GM18873 (cell line): Measurements from ENCODE around the gene LGALS12.
"Not testable (repeated sequence)": the region's sequence is repeated elsewhere in the genome, so short reads cannot be mapped to it uniquely, and the experiment has no call there.

ENCODE experiments used
- ATAC-seq: cut with Tn5 transposase; IDR thresholded peaks from one replicate; pipeline ENCODE4 v1.9.1; 2021; ENCODE audit warnings: mild to moderate bottlenecking, moderate library complexity, moderate number of reproducible peaks; ENCODE audit not compliant: unreplicated experiment, low FRiP score

LGALS12 gene

DNA sequence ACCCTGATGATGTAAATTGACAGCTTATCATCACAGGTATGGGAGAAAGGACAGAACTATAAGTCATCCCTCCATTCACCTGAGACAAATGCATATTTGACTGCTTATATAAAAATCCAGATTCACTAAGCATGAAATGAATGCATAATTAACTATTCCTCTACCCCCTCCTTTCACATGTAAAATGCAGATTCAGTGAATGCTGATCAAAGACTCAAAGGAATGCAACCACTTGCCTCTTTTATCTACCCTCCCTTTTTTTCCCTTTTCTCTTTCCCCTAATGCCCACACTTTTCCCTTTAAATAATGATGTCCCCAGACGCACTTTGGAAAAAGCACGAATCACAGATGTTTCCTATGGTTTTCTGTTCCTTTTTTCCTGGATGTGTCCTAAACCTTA, 26.2 kb downstream of the LGALS12 start:
- ATAC-seq: no peak

DNA sequence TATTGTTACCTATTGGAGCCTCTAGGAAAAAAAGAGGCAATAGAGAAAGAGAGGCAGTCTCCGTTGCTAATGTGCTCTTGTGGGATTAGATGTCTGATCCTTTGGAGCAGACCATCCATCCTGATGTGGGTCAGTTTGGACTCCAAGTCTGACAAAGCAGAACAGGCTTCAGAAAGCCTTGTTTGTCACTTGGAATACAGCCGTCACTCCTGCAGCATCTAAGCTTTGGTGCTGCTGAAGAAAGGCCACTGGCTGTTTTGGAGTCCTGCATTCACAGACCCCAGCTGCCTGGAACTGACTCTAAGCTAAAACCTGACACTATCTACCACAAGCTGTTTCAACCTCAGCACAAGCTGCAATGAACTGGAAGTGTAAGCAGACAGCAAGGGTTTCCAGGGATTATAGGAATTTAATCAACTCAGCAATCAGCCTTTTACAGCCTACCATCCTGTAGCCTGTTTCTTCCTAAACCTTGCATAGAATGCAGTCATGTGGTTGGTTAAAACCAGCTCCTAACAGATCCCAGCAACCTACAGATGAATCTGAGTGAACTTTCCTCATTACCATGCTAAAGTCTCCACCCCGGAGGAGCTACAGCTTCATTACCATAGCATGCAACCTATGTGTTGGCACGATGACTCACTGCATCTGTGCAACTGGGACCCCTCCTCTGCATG, 27.1 kb downstream of the LGALS12 start:
- no peak for ATAC-seq

DNA sequence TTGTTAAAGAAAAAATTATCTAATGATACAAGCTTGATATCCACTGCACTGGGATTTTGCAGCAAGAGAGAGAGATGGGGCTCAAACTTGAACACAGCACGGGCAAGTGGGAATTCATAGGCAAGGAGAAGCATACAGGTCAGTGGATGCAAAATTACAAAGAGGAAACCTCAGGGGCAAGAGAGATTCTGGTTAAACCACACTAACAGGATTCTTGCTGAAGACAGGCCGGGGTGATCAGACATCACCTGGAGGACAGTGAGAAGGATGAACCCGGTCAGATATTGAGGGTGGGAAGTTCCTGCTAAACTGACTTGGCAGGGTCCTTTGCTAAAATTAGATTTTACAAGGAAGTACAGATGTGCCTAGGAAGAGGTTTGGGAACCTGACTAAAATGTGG, 28.2 kb downstream of the LGALS12 start:
- no peak for ATAC-seq

DNA sequence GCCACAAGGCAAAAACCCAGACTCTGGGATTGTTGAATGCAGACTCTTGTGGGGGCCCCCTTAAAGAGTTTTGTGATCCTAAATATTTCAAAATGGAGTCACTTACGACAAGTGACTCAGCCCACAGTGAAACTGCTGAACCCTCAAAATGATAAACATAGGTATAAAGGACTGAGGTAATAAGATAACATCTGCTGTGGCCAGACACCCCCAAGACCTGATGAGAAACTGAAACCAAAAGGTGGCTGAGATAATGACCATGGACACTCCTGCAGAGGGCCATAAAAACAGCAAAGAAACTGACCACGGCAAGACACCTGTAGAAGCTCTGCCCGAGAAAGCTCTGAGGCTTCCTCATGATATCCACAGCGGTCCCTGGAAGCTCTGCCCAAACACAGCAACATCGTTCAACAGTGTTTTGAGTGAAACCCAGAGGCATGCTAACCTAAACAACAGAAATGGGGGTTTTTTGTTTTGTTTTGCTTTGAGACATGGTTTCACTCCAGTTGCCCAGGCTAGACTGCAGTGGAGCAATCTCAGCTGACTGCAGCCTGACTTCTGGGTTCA, 29.1 kb downstream of the LGALS12 start:
- ATAC-seq: no peak

DNA sequence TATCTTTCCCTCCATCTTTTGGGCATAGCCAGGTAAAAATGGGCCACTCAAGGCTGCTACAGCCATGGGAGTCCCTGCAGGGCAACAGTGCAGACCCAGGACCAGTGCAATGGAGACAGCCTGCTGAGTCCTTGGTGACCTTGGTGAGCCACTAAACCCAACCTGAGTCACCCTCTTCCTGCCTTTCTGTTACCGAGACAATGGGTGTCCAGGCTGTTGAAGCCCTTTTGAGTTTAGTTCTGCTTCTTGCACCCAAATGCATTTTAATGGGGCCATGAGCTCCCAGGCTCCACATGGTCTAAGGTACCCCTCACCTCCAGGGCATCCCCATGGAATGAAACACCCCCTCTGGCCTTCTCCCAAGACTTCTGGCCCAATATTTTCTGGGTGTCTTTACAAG, 29.9 kb downstream of the LGALS12 start:
- no peak for ATAC-seq

DNA sequence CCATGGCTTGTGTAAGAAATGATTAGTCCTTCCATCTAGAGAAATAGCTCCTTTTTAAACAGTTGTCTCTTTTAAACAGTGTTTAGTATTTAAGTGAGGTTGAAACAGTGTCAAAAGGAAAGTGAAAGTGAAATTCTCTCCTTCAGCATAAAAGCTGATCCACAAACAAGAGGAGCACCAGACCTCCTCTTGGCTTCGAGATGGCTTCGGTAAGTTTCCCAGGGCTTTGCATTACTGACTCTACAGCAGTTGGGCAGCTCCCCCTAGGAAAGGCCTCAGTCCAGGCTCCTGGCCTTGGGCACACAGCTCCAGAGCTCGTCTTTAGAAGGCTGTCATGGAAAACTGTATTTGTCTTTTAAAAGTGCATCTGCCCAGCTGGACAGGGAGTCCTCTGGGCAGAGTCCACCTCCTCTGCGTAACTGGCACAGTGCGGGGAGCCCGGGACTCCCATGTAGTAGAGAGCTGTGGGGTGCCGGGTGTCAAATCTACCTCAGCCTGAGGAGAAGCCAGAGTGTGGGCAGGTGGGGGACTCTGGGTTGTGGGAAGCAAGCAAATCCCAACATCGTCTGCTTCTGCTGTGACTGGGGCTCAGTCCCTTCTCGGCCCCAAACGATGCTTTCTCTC, 30.9 kb downstream of the LGALS12 start, which contains the start of gene PLAAT4:
PLAAT4 (plus strand) TSS at position 140 of the 624 bp plus-strand sequence; CDS start at position 201, 61 bp downstream.
- no peak for ATAC-seq

DNA sequence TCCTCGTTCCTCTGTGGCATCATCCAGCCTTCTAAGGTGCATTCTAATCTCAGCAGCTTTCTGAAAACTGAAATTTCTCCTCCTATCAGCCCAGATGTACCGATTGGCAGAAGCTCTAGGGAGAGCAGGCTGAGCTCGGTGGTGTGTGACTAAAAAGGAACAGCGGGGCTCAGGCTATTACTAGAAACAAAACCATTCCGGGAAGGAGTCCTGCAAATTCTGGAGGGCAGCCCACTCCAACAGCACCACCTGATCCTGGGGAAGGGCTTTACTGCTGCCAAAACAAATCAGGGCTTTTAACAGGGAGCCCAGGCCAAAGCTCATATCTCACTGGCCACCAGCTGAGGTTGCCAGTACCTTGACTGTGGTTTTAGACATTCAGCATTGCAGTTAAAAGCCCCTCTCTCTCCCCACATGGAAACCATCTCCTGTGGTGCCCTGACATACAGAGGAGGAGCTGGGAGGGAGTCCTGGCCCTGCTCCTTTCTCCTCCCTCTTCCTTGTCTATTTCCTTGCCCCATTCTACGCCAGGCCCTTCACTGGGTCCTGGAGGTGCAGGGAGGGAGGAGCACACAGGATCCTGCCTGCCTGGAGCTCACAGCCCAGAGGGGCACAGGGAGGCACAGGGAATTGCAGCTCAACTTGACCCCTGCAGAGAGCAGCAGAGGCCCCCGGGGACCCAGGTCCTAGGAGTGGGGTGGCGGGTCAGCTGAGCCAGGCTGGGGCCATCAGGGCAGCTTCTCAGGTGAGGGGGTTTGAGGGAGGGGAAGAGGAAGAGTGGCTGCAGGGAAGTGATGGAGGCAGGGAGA, 31.6 kb downstream of the LGALS12 start:
- ATAC-seq: no peak

DNA sequence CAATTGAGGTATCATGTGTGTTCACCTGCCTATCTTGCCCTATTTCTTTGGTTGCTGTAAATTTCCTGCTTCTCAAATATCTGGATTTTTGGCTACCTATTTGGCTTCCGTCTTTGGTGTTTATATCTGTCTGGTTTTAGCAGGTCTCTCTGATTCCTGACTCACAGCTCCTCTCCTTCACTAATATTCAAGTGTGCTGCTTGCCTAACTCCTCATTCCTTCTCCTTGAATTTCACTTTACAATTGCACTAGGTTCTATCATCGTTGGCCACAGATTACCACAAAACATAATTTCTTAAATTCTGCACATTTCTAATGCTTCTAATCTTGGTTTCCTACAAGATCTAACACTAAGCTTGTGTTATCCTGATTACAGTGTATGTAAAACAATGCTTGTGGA, 36.6 kb downstream of the LGALS12 start:
- ATAC-seq: not testable (repeated sequence)

DNA sequence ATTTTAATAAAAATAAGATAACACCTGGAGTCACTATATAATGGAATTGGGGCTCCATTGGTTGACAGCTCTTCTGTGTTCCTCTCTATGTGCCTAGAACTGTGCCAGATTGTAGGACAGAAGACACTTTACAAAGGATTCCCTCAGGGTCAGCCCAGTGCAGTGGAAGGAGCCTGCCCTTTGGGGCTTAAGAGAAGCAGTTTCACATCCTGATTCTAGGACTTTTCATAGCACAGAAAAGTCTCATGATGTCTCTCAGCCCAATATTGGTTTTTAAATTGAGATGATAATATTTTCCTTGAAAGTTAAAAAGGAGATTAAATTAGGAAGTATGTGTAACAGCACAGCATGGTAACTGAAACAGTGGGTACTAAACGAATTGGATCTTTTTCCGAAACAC, 37.8 kb downstream of the LGALS12 start:
- ATAC-seq: no peak

DNA sequence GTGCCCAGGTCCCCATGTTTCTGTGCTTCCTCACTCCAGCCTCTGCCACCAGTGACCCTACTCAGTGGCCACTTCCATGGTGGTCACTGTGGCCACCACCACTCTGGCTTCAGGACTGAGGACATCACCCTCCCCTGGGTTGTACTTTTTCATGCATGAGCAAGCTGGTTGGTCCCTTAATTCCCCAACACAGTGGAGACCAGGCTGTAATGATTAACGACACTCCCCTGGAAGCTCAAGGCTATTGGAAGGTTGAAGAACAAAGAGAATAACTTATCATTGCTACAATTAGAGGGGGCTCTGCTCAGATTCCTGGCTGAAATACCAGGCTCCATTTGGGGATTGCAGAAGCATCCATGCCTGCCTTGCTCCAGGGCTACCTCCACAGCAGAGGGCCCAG, 41.2 kb downstream of the LGALS12 start:
- ATAC-seq: no peak

DNA sequence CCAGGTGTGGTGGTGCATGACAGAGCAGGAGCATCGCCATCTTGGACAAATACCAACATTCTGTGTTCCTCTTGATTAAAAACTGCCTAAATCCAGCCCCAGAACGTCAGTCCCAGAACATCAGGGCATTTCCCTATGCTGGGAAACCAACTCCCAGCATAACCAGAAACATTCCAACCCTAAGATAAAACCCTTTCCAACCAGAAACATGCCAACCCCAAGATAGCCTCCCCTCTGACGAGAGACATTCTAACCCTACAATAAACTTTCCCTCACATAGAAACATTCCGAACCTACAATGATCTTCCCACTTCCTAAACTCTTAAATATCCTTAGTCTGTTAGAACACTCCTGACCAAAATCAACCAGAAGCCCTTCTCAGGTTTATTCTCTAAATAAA, 42.3 kb downstream of the LGALS12 start:
- ATAC-seq: no peak

DNA sequence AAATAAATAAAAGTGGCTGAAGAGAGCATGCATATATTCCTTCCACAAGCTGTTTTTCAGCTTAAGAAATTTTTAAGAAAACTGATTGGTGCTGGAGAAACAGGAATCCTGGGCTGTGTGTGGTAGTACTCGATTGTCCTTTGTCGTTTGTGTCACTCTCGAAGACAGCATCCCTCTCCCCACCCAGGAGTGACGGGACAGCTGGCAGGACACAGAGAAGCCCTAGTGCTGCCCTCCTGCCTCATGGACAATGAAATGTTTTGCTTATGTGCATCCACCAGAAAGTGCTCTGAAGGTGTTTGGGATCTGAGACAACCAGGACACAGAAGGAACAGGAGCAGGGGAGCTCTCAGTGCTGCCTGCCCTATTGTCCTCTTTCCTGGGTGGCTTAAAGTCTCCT, 43.5 kb downstream of the LGALS12 start:
- no peak for ATAC-seq

DNA sequence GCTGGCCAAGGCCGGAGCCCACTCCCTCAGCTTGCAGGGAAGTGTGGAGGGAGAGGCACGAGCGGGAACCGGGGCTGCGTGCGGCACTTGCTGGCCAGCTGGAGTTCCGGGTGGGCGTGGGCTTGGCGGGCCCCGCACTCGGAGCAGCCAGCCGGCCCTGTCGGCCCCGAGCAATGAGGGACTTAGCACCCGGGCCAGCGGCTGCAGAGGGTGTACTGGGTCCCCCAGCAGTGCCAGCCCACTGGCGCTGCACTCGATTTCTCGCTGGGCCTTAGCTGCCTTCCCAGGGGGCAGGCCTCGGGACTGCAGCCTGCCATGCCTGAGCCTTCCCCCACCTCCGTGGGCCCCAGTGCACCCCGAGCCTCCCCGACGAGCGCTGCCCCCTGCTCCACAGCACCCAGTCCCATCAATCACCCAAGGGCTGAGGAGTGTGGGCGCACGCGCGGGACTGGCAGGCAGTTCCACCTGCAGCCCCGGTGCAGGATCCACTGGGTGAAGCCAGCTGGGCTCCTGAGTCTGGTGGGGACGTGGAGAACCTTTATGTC, 44.3 kb downstream of the LGALS12 start:
- not testable (repeated sequence) for ATAC-seq

DNA sequence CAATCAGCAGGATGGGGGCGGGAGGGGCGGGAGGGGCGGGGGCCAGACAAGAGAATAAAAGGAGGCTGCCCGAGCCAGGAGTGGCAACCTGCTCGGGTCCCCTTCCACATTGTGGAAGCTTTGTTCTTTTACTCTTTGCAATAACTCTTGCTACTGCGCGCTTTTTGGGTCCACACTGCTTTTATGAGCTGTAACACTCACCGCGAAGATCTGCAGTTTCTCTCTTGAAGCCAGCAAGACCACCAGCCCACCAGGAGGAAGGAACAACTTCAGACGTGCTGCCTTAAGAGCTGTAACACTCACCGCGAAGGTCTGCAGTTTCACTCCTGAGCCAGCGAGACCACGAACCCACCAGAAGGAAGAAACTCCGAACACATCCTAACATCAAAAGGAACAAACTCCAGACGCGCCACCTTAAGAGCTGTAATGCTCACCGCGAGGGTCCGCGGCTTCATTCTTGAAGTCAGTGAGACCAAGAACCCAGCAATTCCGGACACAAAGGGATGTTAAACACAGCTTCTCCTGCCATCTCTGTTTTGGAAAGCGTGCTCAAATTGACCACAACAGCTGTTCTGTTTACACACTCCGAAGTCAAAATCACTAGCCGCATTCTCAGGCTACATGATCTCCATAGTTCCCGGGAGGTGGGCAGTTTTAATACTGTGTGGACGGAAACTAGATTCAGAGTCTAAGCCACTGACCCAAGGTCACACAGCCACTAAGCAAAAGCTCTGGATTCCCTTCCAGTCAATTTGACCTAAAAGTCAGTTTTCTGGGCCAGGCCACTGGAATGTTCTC, 45.4 kb downstream of the LGALS12 start:
- no peak for ATAC-seq

DNA sequence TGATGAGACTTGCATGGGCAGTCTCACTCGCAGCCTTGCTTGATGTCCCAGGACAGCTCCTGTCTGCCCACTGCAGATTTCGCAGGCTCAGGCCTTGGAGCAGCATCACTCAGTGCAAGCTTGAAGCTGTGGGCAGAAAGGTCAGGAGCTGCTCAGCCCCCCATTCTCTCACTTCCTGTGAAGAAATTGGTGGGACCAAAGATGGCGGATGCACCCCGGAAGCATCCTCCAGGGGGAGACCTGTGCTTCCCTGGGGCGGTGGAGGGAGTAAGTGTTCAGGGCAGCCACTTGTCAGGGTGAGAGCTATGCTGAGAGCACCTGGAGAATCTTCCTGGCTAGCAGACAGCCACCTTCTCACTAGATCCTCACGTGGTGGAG, 46.0 kb downstream of the LGALS12 start:
- ATAC-seq: no peak

DNA sequence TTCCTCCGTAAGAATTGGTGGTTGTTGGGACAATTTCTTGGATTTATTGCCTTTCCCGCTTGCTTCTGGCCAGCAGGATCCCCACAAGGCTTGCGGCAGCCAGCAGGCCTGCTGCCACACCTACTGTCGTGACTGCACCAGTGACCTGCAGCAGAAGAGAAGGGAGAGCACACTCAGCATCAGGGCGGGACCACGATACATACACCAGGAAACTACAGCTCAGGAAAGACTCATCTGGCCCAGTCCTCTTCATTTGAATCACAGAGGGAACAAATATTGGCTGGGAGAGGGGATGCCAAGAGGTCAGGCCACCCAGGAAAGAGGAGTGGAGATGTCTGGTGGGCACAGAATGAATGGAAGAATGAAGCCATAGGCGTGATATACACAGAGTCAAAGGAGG, 47.0 kb downstream of the LGALS12 start:
- ATAC-seq: no peak

DNA sequence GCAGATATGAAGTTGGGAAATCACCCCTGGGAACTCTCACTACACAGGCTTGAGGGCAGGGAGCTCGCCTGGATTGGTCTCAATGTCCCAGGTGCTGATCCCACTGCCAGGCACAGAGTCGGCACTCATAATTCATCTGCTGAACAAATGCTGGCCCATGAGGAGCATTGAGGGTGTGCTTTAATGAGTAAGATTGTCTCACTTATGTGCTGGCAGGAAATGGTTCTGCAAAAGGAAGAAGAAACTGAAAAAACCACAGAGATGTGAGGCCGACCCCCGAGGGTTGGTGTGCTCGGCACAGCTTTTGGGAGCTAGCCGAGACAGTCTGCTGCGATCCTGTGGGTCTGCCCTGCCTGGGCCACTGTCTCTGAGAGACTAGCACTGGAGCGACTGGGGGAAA, 47.9 kb downstream of the LGALS12 start:
- ATAC-seq: no peak

DNA sequence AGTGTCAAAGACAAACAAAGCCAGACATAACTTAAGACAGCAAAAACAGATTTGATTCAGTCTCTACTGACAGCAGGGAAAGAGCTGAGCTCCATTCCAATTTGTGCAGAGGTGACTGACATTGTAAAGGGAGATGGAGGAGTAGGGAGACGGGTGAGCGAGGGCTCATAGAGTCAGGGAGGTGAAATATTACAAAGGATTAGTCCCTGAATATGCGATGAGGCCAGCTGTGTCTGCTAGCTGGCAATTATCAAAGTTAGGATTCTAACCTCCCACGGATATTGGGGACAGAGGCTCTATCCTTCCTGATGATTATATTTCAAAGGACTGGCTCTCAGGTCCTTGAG, 49.0 kb downstream of the LGALS12 start:
- ATAC-seq: no peak

DNA sequence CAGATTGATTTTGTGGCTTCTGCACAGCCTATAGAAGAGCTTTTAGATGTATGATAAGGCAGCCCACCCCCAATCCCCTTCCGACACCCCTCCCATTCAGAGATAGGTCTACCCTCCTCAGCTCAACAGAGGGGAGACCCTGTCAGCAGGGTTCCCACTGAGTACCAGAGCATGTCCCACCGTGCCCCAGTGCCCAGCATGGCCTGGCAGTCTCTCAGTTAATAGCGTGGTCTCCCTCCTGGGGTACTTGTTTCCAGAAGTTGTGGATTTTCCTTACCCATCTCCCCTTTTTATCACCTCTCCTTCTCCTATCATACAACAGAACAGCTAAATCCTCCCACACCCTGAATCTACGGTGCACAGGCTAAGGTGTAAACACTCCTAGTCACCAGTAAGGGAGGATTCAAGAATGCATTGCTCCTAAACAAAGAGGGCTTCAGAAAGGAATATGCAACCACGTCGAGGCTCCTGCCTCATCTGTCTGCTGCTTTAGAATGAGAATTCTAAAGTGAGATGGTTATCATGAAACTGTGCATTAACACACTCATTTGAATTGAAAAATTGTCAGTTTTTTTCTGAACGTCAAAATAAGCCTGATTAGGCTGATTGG, 50.6 kb downstream of the LGALS12 start:
- ATAC-seq: no peak

DNA sequence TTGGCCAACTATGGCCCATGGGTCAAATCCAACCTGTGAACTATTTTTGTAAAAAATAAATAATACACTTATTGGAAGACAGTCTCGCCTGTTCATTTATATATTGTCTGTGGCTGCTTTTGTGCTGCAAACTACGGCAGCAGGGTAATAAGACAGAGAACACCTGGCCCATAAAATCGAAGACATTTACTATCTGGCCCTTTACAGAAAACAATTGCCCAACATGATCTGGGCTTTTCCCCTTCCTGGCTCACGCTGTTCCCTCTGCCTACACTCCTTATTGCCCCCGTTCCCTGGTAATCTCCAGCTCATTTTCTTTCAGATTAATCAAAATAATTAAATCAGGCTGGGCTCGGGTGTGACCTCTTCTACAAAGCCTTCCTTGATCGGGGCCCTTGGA, 51.7 kb downstream of the LGALS12 start:
- ATAC-seq: no peak
